Neural progenitor cell (in vitro differentiated cells): ENCODE measurements around the gene LMTK2. TPM values are rescaled to one million over a fixed set of nuclear protein-coding genes. Genes with fewer than 3 reads are reported as not detected.

Experiments used
- DNase-seq: peaks from one replicate; pipeline ENCODE4 v3.0.0-alpha.2; 2016; ENCODE audit warnings: low spot score
- H2AFZ ChIP-seq: fragments of 200-600 bp; sonication (generic); replicated peaks from 2 replicates; pipeline ENCODE4 v1.6.1; 2016; ENCODE audit warnings: antibody characterized with exemption
- H3F3A ChIP-seq: fragments of 200-600 bp; sonication (generic); 2 replicates; pipeline ENCODE4 v1.6.1; 2016; ENCODE audit warnings: antibody characterized with exemption, low read depth
- H3K27ac ChIP-seq: fragments of 200-600 bp; sonication (generic); 2 replicates; pipeline ENCODE4 v1.5.1; 2016; ENCODE audit warnings: mild to moderate bottlenecking
- H3K27me3 ChIP-seq: fragments of 200-600 bp; sonication (generic); 2 replicates; pipeline ENCODE4 v1.6.1; 2016; ENCODE audit warnings: mild to moderate bottlenecking, moderate library complexity
- H3K36me3 ChIP-seq: fragments of 200-600 bp; sonication (generic); 2 replicates; pipeline ENCODE4 v1.5.1; 2016
- H3K4me1 ChIP-seq: fragments of 200-600 bp; sonication (generic); 2 replicates; pipeline ENCODE4 v1.6.1; 2016; ENCODE audit warnings: mixed run types
- H3K4me2 ChIP-seq: fragments of 200-600 bp; sonication (generic); 2 replicates; pipeline ENCODE4 v1.6.1; 2016
- H3K4me3 ChIP-seq: fragments of 200-600 bp; sonication (generic); 2 replicates; pipeline ENCODE4 v1.5.1; 2016
- H3K79me2 ChIP-seq: fragments of 200-600 bp; sonication (generic); 2 replicates; pipeline ENCODE4 v1.6.1; 2016; ENCODE audit warnings: low read depth
- H3K9ac ChIP-seq: fragments of 200-600 bp; sonication (generic); 2 replicates; pipeline ENCODE4 v1.6.1; 2016
- H3K9me3 ChIP-seq: fragments of 200-600 bp; sonication (generic); 2 replicates; pipeline ENCODE4 v1.5.1; 2016; ENCODE audit warnings: low read depth
- H4K20me1 ChIP-seq: fragments of 200-600 bp; sonication (generic); 2 replicates; pipeline ENCODE4 v1.6.1; 2016; ENCODE audit warnings: low read depth
- H3K27ac Mint-ChIP-seq: 3 replicates; pipeline ENCODE4 v1.8.0; 2021; ENCODE audit warnings: mixed read lengths
- H3K27me3 Mint-ChIP-seq: 2 replicates; pipeline ENCODE4 v1.8.0; 2022; ENCODE audit warnings: low read depth, mild to moderate bottlenecking, inconsistent platforms, moderate library complexity, mixed read lengths; ENCODE audit not compliant: insufficient read depth
- H3K36me3 Mint-ChIP-seq: 3 replicates; pipeline ENCODE4 v1.8.0; 2021; ENCODE audit warnings: mixed read lengths
- H3K4me1 Mint-ChIP-seq: 3 replicates; pipeline ENCODE4 v1.8.0; 2021; ENCODE audit warnings: mixed read lengths
- H3K4me3 Mint-ChIP-seq: 3 replicates; pipeline ENCODE4 v1.8.0; 2021; ENCODE audit warnings: mild to moderate bottlenecking, moderate library complexity, mixed read lengths
- H3K9me3 Mint-ChIP-seq: 3 replicates; pipeline ENCODE4 v1.8.0; 2020; ENCODE audit warnings: mixed read lengths
- EZH2 ChIP-seq: fragments of 200-600 bp; sonication (generic); IDR thresholded peaks from 2 replicates; pipeline ENCODE4 v1.6.1; 2017; ENCODE audit warnings: antibody characterized with exemption, mild to moderate bottlenecking, moderate library complexity
- EZH2phosphoT487 ChIP-seq: fragments of 200-600 bp; sonication (generic); IDR thresholded peaks from 2 replicates; pipeline ENCODE4 v1.6.1; 2017; ENCODE audit warnings: antibody characterized with exemption
- total RNA-seq: library from RNA; depleted of rRNA; stranded (reverse); fragments of >200 nt; gene quantifications from 2 replicates; pipeline ENCODE4 v1.2.3, GENCODE V29; 2015; ENCODE audit warnings: low replicate concordance
- TF ChIP-seq, protein P1 (sequence below): fragments of 200-600 bp; sonication (generic); IDR thresholded peaks from 2 replicates; pipeline ENCODE4 v1.5.1; 2017; ENCODE audit warnings: antibody characterized with exemption, mild to moderate bottlenecking

LMTK2 gene
- total RNA-seq, 1 donor from 2014 or later, result 14.1 TPM

DNA sequence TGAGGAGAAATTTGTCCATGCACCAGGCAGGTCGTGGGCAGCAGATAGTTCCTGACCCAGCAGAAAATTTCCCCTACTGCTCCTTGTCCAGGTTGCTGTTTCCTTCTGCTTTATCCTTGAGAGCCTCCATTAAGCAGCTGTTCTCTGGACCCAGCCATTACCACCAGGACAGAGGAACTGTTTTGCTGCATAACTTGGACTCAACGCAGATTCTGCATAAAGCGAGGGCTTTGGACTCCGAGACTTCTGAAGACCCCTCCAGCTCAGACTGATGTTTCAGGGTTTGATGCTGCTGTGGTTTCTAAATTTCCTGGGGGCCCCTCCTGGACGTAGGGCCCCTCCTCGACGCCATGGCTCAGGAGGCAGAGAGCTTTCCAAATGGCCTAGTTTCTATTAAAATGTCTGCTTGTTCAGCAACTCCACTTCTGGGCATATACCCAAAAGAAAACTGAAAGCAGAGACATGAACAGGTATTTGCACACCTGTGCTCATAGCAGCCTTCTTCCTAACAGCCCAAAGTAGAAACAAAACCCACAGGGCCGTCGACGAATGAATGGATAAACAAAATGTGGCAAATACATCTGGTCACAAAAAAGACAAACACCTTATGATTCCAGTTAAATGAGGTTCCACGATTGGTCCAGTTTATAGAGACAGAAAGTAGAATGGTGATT, 28.3 kb upstream of the LMTK2 start:
- H3K27me3 Mint-ChIP-seq, result no peaks in the 10 kb centered on the region

GRCh38 chr7:98079891-98080648, 26.6 kb upstream of the LMTK2 start:
- H3K4me2 ChIP-seq, result peak overlapping the region; percentile 47
- H3K36me3 Mint-ChIP-seq, result no peaks in the 10 kb centered on the region
- H3K27me3 Mint-ChIP-seq, result peaks cover 2% of the 10 kb centered on the region
- H4K20me1 ChIP-seq, result no peaks in the 10 kb centered on the region
- H3F3A ChIP-seq, result no peaks in the 10 kb centered on the region
- H3K9ac ChIP-seq, result no peak overlapping the region
- H3K27ac ChIP-seq, result no peak overlapping the region
- peak overlapping the region; percentile 36 for H2AFZ ChIP-seq
- H3K4me1 ChIP-seq, result peaks cover 5% of the 10 kb centered on the region
- no peaks in the 10 kb centered on the region for H3K9me3 ChIP-seq
- peak; percentile 39 for DNase-seq
- no peak overlapping the region for H3K4me3 Mint-ChIP-seq
- H3K9me3 Mint-ChIP-seq, result peaks cover 4% of the 10 kb centered on the region
- H3K4me3 ChIP-seq, result no peak overlapping the region
- no peaks in the 10 kb centered on the region for H3K27me3 ChIP-seq
- no peaks in the 10 kb centered on the region for H3K36me3 ChIP-seq
- H3K79me2 ChIP-seq, result no peaks in the 10 kb centered on the region
- H3K27ac Mint-ChIP-seq, result peak overlapping the region; percentile 46
- no peak for TF ChIP-seq EZH2phosphoT487
- TF ChIP-seq, protein P1, sequence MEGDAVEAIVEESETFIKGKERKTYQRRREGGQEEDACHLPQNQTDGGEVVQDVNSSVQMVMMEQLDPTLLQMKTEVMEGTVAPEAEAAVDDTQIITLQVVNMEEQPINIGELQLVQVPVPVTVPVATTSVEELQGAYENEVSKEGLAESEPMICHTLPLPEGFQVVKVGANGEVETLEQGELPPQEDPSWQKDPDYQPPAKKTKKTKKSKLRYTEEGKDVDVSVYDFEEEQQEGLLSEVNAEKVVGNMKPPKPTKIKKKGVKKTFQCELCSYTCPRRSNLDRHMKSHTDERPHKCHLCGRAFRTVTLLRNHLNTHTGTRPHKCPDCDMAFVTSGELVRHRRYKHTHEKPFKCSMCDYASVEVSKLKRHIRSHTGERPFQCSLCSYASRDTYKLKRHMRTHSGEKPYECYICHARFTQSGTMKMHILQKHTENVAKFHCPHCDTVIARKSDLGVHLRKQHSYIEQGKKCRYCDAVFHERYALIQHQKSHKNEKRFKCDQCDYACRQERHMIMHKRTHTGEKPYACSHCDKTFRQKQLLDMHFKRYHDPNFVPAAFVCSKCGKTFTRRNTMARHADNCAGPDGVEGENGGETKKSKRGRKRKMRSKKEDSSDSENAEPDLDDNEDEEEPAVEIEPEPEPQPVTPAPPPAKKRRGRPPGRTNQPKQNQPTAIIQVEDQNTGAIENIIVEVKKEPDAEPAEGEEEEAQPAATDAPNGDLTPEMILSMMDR, result no peak
- no peak for TF ChIP-seq EZH2
- H3K4me1 Mint-ChIP-seq, result peaks cover 19% of the 10 kb centered on the region

More for the DNA sequence above, 28.3 kb upstream of the LMTK2 start:
- H3K9me3 Mint-ChIP-seq, result peaks cover 7% of the 10 kb centered on the region
- no peak overlapping the region for H3K27ac ChIP-seq
- no peak for DNase-seq
- H3K9ac ChIP-seq, result no peak overlapping the region
- no peaks in the 10 kb centered on the region for H3F3A ChIP-seq
- H3K4me3 Mint-ChIP-seq, result no peak overlapping the region
- no peaks in the 10 kb centered on the region for H3K79me2 ChIP-seq
- peaks cover 13% of the 10 kb centered on the region for H3K4me1 Mint-ChIP-seq
- no peaks in the 10 kb centered on the region for H3K27me3 ChIP-seq
- H2AFZ ChIP-seq, result peak overlapping the region; percentile 54
- no peaks in the 10 kb centered on the region for H4K20me1 ChIP-seq
- H3K4me3 ChIP-seq, result no peak overlapping the region
- H3K36me3 ChIP-seq, result no peaks in the 10 kb centered on the region
- no peaks in the 10 kb centered on the region for H3K36me3 Mint-ChIP-seq
- TF ChIP-seq EZH2 (no peak), EZH2phosphoT487 (no peak)
- TF ChIP-seq, protein P1, result no peak
- H3K27ac Mint-ChIP-seq, result peak overlapping the region; percentile 67
- no peak overlapping the region for H3K4me2 ChIP-seq
- H3K9me3 ChIP-seq, result no peaks in the 10 kb centered on the region
- H3K4me1 ChIP-seq, result peaks cover 5% of the 10 kb centered on the region

- Histone ChIP-seq H2AFZ (no peak overlapping the region), H3K4me3 (no peak overlapping the region), H3K4me2 (no peak overlapping the region), H3K36me3 (no peaks in the 10 kb centered on the region), H3K27ac (no peak overlapping the region), H3K4me1 (peaks cover 5% of the 10 kb centered on the region), H3K79me2 (no peaks in the 10 kb centered on the region), H3F3A (no peaks in the 10 kb centered on the region), H3K9me3 (no peaks in the 10 kb centered on the region), H3K9ac (no peak overlapping the region), H4K20me1 (no peaks in the 10 kb centered on the region), H3K27me3 (no peaks in the 10 kb centered on the region)
- H3K4me1 Mint-ChIP-seq, result peaks cover 19% of the 10 kb centered on the region
- no peaks in the 10 kb centered on the region for H3K36me3 Mint-ChIP-seq
- TF ChIP-seq, protein P1, result no peak
- TF ChIP-seq EZH2 (no peak), EZH2phosphoT487 (no peak)
- peaks cover 4% of the 10 kb centered on the region for H3K27me3 Mint-ChIP-seq
- no peak overlapping the region for H3K27ac Mint-ChIP-seq
- no peaks in the 10 kb centered on the region for H3K9me3 Mint-ChIP-seq
- no peak overlapping the region for H3K4me3 Mint-ChIP-seq
- no peak for DNase-seq
Measured at GRCh38 chr7:98081319-98081718, 25.3 kb upstream of the LMTK2 start.
